ENCODE results near the gene NCLN.

The NCLN gene

DNA sequence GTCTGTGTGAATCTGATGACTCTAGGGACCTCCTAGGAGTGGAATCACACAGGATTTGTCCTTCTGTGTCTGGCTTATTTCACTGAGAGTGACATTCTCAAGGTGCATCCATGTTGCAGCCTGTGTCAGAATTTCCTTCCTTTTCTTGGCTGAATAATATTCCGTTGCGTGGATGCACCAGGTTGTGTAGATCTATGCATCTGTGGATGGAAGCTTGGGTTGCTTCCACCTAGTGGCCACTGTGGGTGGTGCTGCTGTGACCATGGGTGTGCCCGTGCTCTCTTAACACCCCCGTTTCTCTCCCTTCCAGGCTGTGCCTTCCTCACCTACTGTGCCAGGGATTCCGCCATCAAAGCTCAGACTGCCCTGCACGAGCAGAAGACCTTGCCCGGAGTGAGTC is 64.9 kb downstream of the NCLN start:
- Histone ChIP-seq H3K27me3 (ENCODE audit: insufficient read depth, low read length) (no peaks in the 10 kb centered on the region), H3K4me1 (ENCODE audit: insufficient read depth, low read length, severe bottlenecking) (no peaks in the 10 kb centered on the region), H3K79me2 (ENCODE audit: insufficient read depth, low read length) (no peaks in the 10 kb centered on the region), H3F3A (ENCODE audit: insufficient read depth, low read length) (no peaks in the 10 kb centered on the region), H3K9me2 (ENCODE audit: low read depth, low read length) (no peaks in the 10 kb centered on the region), H3K27ac (ENCODE audit: low read depth, low read length, poor library complexity, severe bottlenecking) (no peak overlapping the region), H3K9me3 (ENCODE audit: low read length) (no peaks in the 10 kb centered on the region), H2AFZ (ENCODE audit: low read length) (no peak overlapping the region), H3K4me2 (ENCODE audit: low read length) (no peak overlapping the region), H3K36me3 (ENCODE audit: insufficient read depth, low read length) (no peaks in the 10 kb centered on the region), H3K9ac (ENCODE audit: low read length) (no peak overlapping the region), H4K20me1 (ENCODE audit: insufficient read depth, low read length) (no peaks in the 10 kb centered on the region), H3K4me3 (ENCODE audit: low read depth, low read length, poor library complexity, severe bottlenecking) (no peak overlapping the region)
- no peak for TF ChIP-seq EZH2 (IDR thresholded peaks at IDR 0.05; ENCODE audit: borderline replicate concordance, low read length)
- TF ChIP-seq, protein P1, sequence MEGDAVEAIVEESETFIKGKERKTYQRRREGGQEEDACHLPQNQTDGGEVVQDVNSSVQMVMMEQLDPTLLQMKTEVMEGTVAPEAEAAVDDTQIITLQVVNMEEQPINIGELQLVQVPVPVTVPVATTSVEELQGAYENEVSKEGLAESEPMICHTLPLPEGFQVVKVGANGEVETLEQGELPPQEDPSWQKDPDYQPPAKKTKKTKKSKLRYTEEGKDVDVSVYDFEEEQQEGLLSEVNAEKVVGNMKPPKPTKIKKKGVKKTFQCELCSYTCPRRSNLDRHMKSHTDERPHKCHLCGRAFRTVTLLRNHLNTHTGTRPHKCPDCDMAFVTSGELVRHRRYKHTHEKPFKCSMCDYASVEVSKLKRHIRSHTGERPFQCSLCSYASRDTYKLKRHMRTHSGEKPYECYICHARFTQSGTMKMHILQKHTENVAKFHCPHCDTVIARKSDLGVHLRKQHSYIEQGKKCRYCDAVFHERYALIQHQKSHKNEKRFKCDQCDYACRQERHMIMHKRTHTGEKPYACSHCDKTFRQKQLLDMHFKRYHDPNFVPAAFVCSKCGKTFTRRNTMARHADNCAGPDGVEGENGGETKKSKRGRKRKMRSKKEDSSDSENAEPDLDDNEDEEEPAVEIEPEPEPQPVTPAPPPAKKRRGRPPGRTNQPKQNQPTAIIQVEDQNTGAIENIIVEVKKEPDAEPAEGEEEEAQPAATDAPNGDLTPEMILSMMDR (IDR thresholded peaks at IDR 0.05; ENCODE audit: low read length) = peak; percentile 59

DNA sequence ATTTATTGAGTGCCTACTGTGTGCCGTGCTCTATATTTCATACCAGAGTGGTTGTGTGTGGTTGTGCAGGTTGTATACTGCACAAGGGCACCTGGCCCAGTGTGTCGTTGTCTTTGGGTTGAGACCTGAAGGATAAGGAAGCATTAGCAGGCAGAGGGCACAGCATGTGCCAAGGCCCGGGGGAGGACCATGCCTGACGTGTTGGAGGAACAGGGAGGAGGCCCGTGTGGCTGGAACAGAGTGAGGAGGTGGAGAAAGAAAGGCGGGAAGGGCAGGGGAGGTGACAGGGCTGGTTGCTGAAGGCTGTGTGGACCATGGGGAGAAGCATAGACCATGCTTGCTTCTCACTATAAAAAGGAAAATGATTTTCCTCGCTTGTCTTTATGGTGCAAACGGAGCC is 65.5 kb downstream of the NCLN start:
- no peak overlapping the region for H3K27ac ChIP-seq (ENCODE audit: low read depth, low read length, poor library complexity, severe bottlenecking)
- H3K4me1 ChIP-seq (ENCODE audit: insufficient read depth, low read length, severe bottlenecking) = no peaks in the 10 kb centered on the region
- no peaks in the 10 kb centered on the region for H3K9me3 ChIP-seq (ENCODE audit: low read length)
- H3K4me3 ChIP-seq (ENCODE audit: low read depth, low read length, poor library complexity, severe bottlenecking) = no peak overlapping the region
- H3F3A ChIP-seq (ENCODE audit: insufficient read depth, low read length) = no peaks in the 10 kb centered on the region
- TF ChIP-seq EZH2 (IDR thresholded peaks at IDR 0.05; ENCODE audit: borderline replicate concordance, low read length) = no peak
- TF ChIP-seq, protein P1 (IDR thresholded peaks at IDR 0.05; ENCODE audit: low read length) = no peak
- no peaks in the 10 kb centered on the region for H3K36me3 ChIP-seq (ENCODE audit: insufficient read depth, low read length)
- no peak overlapping the region for H2AFZ ChIP-seq (ENCODE audit: low read length)
- H4K20me1 ChIP-seq (ENCODE audit: insufficient read depth, low read length) = no peaks in the 10 kb centered on the region
- H3K27me3 ChIP-seq (ENCODE audit: insufficient read depth, low read length) = no peaks in the 10 kb centered on the region
- H3K79me2 ChIP-seq (ENCODE audit: insufficient read depth, low read length) = no peaks in the 10 kb centered on the region
- no peak overlapping the region for H3K4me2 ChIP-seq (ENCODE audit: low read length)
- no peak overlapping the region for H3K9ac ChIP-seq (ENCODE audit: low read length)
- H3K9me2 ChIP-seq (ENCODE audit: low read depth, low read length) = no peaks in the 10 kb centered on the region

DNA sequence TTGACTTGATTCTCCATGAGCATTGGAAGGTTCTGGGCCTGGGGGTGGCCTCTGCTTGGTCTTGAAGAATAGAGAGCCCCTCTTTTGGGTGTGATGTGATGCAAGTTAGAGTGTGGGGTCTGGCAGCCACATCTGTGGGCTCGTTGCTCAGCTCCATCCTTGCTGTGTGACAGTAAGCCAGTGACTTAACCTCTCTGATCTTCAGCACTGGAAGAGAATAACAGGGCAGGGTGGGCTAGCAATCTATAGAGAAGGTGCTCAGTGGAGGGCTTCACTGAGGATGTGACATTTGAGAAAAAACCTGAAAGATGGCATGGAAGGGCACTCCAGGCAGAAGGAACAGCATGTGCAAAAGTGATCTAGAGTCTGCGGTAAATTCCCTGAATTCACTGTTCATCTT is 66.9 kb downstream of the NCLN start:
- no peak overlapping the region for H3K4me3 ChIP-seq (ENCODE audit: low read depth, low read length, poor library complexity, severe bottlenecking)
- no peak for TF ChIP-seq EZH2 (IDR thresholded peaks at IDR 0.05; ENCODE audit: borderline replicate concordance, low read length)
- TF ChIP-seq, protein P1 (IDR thresholded peaks at IDR 0.05; ENCODE audit: low read length) = no peak
- no peaks in the 10 kb centered on the region for H3K36me3 ChIP-seq (ENCODE audit: insufficient read depth, low read length)
- no peak overlapping the region for H3K27ac ChIP-seq (ENCODE audit: low read depth, low read length, poor library complexity, severe bottlenecking)
- H2AFZ ChIP-seq (ENCODE audit: low read length) = no peak overlapping the region
- H4K20me1 ChIP-seq (ENCODE audit: insufficient read depth, low read length) = no peaks in the 10 kb centered on the region
- H3K9me3 ChIP-seq (ENCODE audit: low read length) = no peaks in the 10 kb centered on the region
- no peaks in the 10 kb centered on the region for H3K27me3 ChIP-seq (ENCODE audit: insufficient read depth, low read length)
- no peak overlapping the region for H3K9ac ChIP-seq (ENCODE audit: low read length)
- H3K79me2 ChIP-seq (ENCODE audit: insufficient read depth, low read length) = no peaks in the 10 kb centered on the region
- H3K4me1 ChIP-seq (ENCODE audit: insufficient read depth, low read length, severe bottlenecking) = no peaks in the 10 kb centered on the region
- H3K9me2 ChIP-seq (ENCODE audit: low read depth, low read length) = no peaks in the 10 kb centered on the region
- H3F3A ChIP-seq (ENCODE audit: insufficient read depth, low read length) = no peaks in the 10 kb centered on the region
- H3K4me2 ChIP-seq (ENCODE audit: low read length) = no peak overlapping the region
